ENCODE measurements around the gene PSME1.
A peak's percentile ranks its signal among the peaks of the same experiment; 100 is the strongest.
"Not testable (repeated sequence)": the region's sequence is repeated elsewhere in the genome, so short reads cannot be mapped to it uniquely, and the experiment has no call there.

The PSME1 gene

GRCh38 chr14:24105609-24106239 lies 30.3 kb upstream of the PSME1 start:
- DNase-seq = not testable (repeated sequence)

GRCh38 chr14:24106672-24107271 lies 29.2 kb upstream of the PSME1 start:
- DNase-seq = no peak

GRCh38 chr14:24108336-24108874 lies 27.6 kb upstream of the PSME1 start:
- DNase-seq = no peak

GRCh38 chr14:24110060-24110459 lies 25.9 kb upstream of the PSME1 start:
- no peak for DNase-seq

GRCh38 chr14:24110523-24110922 lies 25.5 kb upstream of the PSME1 start:
- DNase-seq = no peak

GRCh38 chr14:24113379-24113800 lies 22.6 kb upstream of the PSME1 start:
- DNase-seq = no peak

- DNase-seq = peak; percentile 97
These were observed 22.0 kb upstream of the PSME1 start for GRCh38 chr14:24113801-24114531.

- peak; percentile 100 for DNase-seq
These were observed 21.2 kb upstream of the PSME1 start, which contains the start of the genes DCAF11 and NRL for GRCh38 chr14:24114532-24115421. TSS of gene DCAF11 (plus strand) at chr14:24114777. CDS start at chr14:24115595, 818 bp downstream. TSS of gene NRL (minus strand) at chr14:24114949. CDS start at chr14:24082848, 32,101 bp downstream.

- no peak for DNase-seq
These were observed 20.4 kb upstream of the PSME1 start for GRCh38 chr14:24115422-24116127.

- no peak for DNase-seq
These were observed 19.7 kb upstream of the PSME1 start for GRCh38 chr14:24116128-24116814.

- no peak for DNase-seq
These were observed 18.8 kb upstream of the PSME1 start for GRCh38 chr14:24117179-24117578.

GRCh38 chr14:24119691-24120090 lies 16.3 kb upstream of the PSME1 start:
- no peak for DNase-seq

GRCh38 chr14:24121210-24121609 lies 14.8 kb upstream of the PSME1 start:
- no peak for DNase-seq

GRCh38 chr14:24122416-24122815 lies 13.6 kb upstream of the PSME1 start:
- DNase-seq = peak; percentile 19

- peak; percentile 12 for DNase-seq
These were observed 13.1 kb upstream of the PSME1 start for GRCh38 chr14:24122898-24123297.

GRCh38 chr14:24123424-24124417 lies 12.3 kb upstream of the PSME1 start:
- peak; percentile 87 for DNase-seq

GRCh38 chr14:24126939-24127338 lies 9.1 kb upstream of the PSME1 start:
- no peak for DNase-seq

GRCh38 chr14:24127673-24128072 lies 8.3 kb upstream of the PSME1 start:
- no peak for DNase-seq

- DNase-seq = no peak
These were observed 6.5 kb upstream of the PSME1 start for GRCh38 chr14:24129410-24129998.

- DNase-seq = no peak
These were observed 5.6 kb upstream of the PSME1 start, which contains the start of gene FITM1 for GRCh38 chr14:24130380-24130716. TSS of gene FITM1 (plus strand) at chr14:24130659. CDS start at chr14:24131564, 905 bp downstream.
